MV-4-11 (cell line): Measurements from ENCODE around the gene CDC34.

Source experiments
- DNase-seq: peaks from one replicate; lab custom pipeline; 2025; lab: John Stamatoyannopoulos, UW

The CDC34 gene

DNA sequence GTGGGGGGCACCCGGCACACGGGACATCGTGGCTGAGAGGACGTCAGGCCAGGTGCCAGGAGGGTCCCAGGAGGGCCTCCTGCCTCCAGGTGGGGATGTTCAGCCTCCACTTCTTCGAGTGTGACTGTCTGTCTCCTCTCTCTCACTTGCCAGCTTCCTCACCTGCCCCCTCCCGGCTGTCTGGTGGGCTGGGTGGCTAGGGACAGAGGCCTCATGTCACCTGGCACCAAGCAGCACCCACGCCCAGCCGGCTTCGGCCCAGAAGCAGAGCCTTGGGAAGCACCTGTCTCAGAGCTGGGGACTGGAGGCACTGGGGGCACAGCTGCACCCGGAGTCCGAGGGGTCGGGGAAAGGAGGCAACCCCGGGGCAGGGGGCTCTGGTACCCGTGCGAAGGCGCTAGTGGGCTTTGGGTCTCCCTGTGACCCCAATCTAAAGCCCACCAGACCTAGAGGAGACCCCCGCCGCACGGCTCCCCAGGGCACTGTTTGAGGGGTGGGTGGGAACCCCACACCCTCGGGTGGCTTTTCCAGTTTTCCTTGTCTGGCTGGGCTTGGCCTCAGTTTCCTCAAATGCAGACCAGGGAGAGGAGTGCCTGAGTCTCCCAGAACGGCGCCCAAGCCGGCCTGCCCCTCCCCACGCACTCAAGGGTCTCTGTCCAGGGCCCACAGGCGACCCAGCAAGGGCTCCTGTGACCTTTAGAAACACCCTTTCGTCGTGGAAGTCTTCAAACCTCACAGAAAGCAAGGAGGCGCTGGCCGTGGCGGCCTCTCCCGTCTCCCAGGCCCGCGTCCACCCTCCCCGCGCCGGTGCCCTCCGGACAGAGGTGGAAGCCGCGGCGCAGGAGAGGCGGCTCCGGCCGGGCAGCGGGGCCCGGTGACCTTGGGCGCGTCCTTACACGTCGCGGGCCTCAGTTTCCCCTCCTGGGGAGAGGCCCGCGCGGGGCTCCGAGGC is 57.5 kb downstream of the CDC34 start:
- DNase-seq = no peak

DNA sequence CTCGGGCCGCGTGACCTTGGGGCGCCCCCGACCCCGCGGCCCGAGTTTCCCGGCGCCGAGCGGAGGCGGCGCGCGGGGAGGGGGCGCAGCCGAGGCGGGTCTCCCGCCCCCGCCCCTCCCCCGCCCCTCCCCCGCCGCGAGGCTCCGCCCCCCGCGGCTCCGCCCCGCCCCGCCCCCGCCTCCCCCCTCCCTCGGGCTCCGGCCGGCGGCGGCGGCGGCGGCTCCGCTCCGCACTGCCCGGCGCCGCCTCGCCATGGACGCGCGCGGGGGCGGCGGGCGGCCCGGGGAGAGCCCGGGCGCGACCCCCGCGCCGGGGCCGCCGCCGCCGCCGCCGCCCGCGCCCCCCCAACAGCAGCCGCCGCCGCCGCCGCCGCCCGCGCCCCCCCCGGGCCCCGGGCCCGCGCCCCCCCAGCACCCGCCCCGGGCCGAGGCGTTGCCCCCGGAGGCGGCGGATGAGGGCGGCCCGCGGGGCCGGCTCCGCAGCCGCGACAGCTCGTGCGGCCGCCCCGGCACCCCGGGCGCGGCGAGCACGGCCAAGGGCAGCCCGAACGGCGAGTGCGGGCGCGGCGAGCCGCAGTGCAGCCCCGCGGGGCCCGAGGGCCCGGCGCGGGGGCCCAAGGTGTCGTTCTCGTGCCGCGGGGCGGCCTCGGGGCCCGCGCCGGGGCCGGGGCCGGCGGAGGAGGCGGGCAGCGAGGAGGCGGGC is 58.3 kb downstream of the CDC34 start, which contains the start of gene HCN2:
TSS of gene HCN2 (plus strand) at position 189 of the 703 bp plus-strand sequence. CDS start at position 254, 65 bp downstream.
- no peak for DNase-seq

DNA sequence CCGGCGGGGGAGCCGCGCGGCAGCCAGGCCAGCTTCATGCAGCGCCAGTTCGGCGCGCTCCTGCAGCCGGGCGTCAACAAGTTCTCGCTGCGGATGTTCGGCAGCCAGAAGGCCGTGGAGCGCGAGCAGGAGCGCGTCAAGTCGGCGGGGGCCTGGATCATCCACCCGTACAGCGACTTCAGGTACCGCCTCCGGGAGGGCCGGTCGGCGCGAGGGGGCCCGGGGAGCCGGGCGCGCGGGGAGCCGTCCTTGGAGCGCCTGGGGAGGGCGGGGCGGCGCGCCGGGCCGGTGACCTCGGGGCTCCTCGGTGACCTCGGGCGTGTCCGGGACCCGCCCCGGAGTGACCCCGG is 58.8 kb downstream of the CDC34 start:
- no peak for DNase-seq

DNA sequence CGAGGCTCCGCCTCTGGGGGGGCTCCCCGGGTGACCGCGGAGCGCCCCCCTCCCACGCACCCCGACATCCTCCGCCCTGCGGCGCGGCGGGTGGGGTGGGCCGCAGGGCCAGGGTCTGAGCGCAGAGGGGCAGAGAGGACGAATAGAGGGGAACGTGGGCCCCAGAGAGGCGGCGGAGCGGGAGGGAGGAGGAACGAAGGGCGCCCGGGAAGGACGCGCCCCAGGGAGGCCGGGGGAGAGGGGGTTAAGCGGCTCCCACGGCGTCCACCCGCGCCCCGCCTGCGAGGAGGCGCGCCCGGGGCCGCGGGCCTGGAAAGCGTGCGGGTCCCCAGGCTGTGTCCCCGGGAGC is 59.2 kb downstream of the CDC34 start:
- DNase-seq = no peak

DNA sequence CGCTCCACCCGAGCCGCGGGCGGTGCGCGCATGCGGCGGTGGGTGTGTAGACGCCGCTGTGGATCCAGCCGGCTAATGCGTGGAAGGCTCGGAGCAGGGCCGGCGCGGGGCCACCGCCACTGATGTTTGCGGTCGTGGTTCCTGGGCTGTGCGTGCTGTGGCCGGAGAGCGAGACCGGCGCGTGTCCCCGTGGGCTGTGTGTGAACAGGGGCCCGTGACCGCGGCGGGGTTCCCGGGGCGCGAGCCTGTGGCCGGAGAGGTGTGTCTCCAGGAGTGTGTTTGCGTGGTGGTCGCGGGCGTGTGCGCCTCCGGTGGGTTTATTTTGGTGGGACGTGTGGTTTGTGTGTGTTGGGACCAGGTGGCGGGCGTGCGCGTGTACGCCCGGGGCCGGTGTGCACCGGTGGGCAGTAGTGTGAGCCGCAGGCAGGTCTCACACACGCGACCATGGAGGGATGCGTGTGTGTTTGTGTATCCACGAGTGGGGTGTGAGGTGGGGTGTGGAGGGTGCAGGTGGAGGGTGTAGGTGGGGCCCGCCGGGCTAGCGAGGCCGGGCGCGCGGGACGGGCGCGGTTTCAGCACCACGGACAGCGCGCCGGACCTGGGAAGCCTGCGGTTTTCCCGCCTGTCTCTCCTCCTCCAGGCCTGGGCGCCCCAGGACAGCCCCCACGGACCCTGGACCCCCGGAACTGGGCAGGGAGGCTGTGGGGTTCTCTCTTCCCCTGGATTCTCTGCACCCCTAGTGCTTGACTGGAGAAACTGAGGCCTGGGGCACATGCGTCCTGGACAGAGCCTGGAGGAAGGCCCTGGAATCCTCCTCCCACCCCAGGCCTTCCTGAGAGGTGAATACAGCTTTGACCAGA is 59.8 kb downstream of the CDC34 start:
- no peak for DNase-seq
